Adipose tissue (tissue), 3 donors: Measurements from ENCODE around the gene POLD1. TPM values are rescaled to one million over a fixed set of nuclear protein-coding genes. Genes with fewer than 3 reads are reported as not detected.

Experiments
- H3K27ac ChIP-seq: one replicate; pipeline ENCODE4 v1.5.1; 2013; ENCODE audit warnings: low read depth, low read length
- WGBS, 3 donors: extraction: QIAGEN DNeasy Blood & Tissue Kit; methylation state at CpG; one replicate each; pipeline ENCODE4 v1.1.7; 2013; 5-methylcytosine and 5-hydroxymethylcytosine counted together
- polyA plus RNA-seq, 3 donors: library from polyadenylated mRNA; stranded (reverse); fragments of 200-250 nt; gene quantifications; one replicate each; pipeline ENCODE4 v1.2.3, GENCODE V29; 2013
- donor health status: healthy with polysubstance abuse.
- donor health status: Bipolar disorder and iron deficiency.
- donor health status: healthy.

POLD1 gene
- polyA plus RNA-seq, 3 donors = 12.1 to 23.8 (median 13.5) TPM

- 38 to 52% (median 41%) methylated on average over 13 of the region's 13 CpGs for WGBS, 3 donors
- H3K27ac ChIP-seq = no peak overlapping the region
These were observed 67.0 kb downstream of the POLD1 start for GRCh38 chr19:50451223-50451534.

DNA sequence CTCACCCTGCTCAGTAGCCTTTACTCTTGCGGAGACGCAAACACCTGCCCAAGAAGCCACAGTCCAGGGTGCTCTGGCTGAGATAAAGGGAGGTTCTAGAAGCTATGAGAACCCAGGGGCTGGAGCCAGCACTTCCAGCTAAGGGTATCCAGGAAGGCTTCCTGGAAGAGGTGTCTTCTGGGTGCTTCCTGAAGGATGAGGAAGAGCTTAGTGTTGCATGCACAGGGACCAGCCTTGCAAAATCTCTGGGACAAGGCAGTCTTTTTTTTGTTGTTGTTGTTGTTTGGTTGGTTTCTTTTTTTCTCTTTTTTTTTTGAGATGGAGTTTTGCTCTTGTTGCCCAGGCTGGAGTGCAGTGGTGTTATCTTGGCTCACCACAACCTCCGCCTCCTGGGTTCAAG is 69.1 kb downstream of the POLD1 start:
- WGBS, 3 donors = 92 to 98% (median 96%) methylated on average over 3 of the region's 3 CpGs

GRCh38 chr19:50455992-50456391 is 71.8 kb downstream of the POLD1 start:
- H3K27ac ChIP-seq = no peak overlapping the region
- WGBS, 3 donors = 79 to 82% (median 80%) methylated on average over 2 of the region's 2 CpGs

More for the DNA sequence above, 69.1 kb downstream of the POLD1 start:
- no peak overlapping the region for H3K27ac ChIP-seq

- H3K27ac ChIP-seq = no peak overlapping the region
- 79 to 85% (median 84%) methylated on average over 5 of the region's 5 CpGs for WGBS, 3 donors
These were observed 73.2 kb downstream of the POLD1 start for GRCh38 chr19:50457300-50457699.

DNA sequence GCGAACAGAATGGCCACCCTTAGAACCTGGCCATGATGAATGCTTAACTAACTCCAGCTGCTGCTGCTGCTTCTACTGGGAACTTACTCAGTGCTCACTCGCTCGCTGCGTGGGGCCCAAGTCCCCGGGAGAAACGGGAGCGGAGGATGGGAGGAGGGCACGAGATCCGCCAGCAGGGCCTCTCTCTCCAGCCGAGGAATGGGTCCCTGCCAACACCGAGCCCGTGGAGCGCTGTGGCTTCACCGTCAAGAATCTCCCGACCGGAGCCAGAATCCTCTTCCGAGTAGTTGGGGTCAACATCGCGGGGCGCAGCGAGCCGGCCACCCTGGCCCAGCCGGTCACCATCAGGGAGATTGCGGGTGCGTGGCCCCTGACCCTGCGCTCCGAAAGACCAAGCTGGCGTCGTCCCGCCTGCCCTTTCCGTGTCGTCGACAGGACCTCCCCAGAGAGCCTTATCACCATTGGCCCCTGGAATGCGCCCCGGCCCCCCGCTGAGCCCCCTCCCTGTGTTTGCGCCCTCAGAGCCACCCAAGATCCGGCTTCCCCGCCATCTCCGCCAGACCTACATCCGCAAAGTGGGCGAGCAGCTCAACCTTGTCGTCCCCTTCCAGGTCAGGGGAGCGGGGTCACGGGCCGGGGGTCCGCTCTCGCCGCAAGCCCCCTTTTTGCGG is 74.4 kb downstream of the POLD1 start:
- 34 to 46% (median 45%) methylated on average over 50 of the region's 50 CpGs for WGBS, 3 donors
- no peak overlapping the region for H3K27ac ChIP-seq

DNA sequence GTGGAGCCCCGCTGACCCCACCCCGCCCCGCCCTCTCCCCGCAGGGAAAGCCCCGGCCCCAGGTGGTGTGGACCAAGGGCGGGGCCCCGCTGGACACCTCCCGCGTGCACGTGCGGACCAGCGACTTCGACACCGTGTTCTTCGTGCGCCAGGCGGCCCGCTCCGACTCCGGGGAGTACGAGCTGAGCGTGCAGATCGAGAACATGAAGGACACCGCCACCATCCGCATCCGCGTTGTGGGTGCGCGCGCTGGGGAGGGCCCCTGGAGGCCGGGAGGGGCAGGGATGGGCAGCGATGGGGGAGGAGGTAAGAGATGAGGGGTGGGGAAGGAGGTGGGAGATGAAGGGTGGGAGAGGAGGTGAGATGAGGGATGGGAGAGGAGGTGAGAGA is 74.9 kb downstream of the POLD1 start:
- 43 to 71% (median 66%) methylated on average over 31 to 32 of the region's 32 CpGs for WGBS, 3 donors
- no peak overlapping the region for H3K27ac ChIP-seq

GRCh38 chr19:50459638-50460037 is 75.5 kb downstream of the POLD1 start:
- H3K27ac ChIP-seq = no peak overlapping the region
- WGBS, 3 donors = 11 to 61% (median 33%) methylated on average over 1 of the region's 1 CpG

- WGBS, 3 donors = 25 to 40% (median 32%) methylated on average over 13 of the region's 13 CpGs
These were observed 76.1 kb downstream of the POLD1 start for GRCh38 chr19:50460161-50460765.

DNA sequence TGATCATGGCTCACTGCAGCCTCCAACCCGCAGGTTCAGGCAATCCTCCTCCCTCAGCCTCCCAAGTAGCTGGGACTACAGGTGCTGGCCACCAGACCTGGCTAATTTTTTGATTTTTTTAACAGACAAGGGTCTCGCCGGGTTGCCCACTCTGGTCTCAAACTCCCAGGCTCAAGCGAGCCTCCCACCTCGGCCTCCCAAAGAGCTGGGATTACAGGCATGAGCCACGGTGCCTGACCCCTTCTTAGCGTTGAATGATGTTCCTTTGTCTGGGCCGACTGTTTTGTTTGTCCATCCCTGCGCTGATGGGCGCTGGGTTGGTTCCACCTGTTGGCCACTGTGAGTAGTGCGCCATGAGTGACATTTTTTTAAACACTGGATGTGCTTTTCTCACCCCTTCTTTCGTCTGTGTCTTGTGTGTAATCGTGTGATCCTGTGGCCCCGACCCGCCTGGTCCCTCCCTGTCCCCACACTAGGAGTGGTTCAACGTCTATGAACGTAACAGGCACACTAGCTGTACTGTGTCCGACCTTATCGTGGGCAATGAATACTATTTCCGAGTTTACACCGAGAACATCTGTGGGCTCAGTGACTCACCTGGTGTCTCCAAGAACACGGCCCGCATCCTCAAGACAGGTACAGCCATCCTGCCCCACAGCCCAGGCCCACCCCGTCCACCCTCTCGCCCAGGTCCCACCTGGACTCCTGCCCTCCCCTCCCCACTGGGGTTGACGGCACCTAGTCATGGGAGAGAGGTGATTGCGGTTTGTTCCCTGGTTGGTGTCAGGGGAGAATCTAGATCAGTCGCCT is 77.1 kb downstream of the POLD1 start:
- no peak overlapping the region for H3K27ac ChIP-seq
- 29 to 34% (median 31%) methylated on average over 28 of the region's 28 CpGs for WGBS, 3 donors

More at GRCh38 chr19:50460161-50460765, 76.1 kb downstream of the POLD1 start:
- H3K27ac ChIP-seq = no peak overlapping the region

- 68 to 74% (median 73%) methylated on average over 7 of the region's 7 CpGs for WGBS, 3 donors
- no peak overlapping the region for H3K27ac ChIP-seq
These were observed 78.8 kb downstream of the POLD1 start for GRCh38 chr19:50462970-50463369.

- H3K27ac ChIP-seq = no peak overlapping the region
- 72 to 84% (median 80%) methylated on average over 18 to 19 of the region's 19 CpGs for WGBS, 3 donors
These were observed 80.2 kb downstream of the POLD1 start for GRCh38 chr19:50464348-50464747.

DNA sequence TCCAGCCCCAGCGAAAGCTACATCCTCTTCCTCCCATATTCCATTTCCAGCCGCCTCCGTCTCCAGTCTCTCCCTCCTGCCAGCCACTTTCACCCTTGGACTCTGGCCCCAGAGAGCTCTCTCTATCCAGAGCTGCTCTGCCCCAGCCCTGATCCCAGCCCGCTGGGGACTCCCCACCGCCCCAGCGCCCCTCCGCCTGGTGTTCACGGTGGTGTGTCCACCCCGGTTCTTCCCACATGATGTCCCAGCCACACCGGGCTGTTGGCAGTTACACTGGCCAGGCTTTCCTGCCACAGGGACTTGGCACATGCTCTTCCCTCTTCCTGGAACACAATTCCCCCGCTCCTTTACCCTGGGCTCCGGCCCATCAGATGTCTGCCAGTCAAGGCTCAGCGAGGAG is 80.9 kb downstream of the POLD1 start:
- 84 to 88% (median 84%) methylated on average over 13 of the region's 13 CpGs for WGBS, 3 donors
- no peak overlapping the region for H3K27ac ChIP-seq

DNA sequence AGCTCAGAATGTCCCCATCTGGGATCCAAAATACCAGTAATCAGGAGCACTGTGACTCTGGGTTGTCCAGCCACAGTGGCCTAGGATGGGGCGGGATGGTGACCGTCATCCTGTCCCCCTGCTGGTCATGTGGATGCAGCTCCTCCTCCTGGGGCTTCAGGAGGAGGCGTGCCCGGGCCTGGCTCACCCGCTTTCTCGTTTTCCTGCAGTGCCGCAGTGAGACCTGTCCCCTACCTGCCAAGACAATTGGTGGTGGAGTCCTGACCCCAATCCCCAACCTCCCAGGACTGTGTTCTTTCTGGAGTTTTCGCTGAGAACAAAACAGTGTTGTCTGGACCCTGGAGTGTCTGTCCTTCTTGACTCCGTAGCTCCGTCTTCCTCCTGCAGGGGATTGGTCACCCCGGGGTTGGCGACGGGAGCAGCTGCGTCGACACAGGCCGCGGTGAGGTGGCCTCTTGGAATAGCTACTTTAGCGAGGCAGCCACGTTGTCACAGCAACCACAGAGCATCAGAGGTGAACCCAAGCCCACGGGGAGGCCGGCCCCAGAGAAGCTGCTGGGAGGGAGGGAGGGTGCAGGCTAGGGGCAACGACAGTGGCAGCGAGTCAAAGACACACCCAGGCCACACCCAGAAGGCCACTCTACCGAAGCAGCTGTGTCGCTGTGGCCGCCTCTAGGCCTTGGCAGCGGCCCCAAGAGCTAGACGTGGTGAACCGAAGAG is 82.0 kb downstream of the POLD1 start:
- WGBS, 3 donors = 53 to 57% (median 54%) methylated on average over 29 of the region's 29 CpGs
- H3K27ac ChIP-seq = no peak overlapping the region

- H3K27ac ChIP-seq = no peak overlapping the region
- WGBS, 3 donors = 77 to 86% (median 81%) methylated on average over 11 of the region's 11 CpGs
These were observed 82.5 kb downstream of the POLD1 start for GRCh38 chr19:50466706-50467039.

DNA sequence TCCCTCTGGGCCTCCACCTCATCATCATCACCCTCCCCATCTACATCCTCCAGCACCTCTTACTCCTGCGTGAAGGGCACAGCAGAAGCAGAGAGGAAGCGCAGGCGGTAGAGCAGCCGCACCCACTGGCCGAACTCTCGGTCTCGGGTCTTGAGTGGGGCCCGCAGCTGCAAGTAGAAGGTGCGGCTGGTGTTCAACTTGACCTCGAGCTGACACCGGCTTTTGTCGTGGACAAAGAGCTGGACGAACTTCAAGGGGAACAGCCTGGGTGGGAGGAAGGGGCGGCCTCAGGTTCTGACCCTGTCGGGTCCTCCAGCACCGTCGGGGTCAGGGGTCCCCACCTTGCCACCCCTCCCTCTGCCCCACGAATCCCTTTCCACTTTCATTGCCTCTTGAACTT is 83.4 kb downstream of the POLD1 start:
- H3K27ac ChIP-seq = no peak overlapping the region
- 72 to 81% (median 76%) methylated on average over 18 of the region's 18 CpGs for WGBS, 3 donors
